Stimulated activated CD8-positive, alpha-beta memory T cell treated with anti-CD3 and anti-CD28 coated beads, Interleukin-4, amount 100 ng/mL, for 48 hours (primary cell): Measurements from ENCODE around the gene COL6A3.
"Not testable (repeated sequence)": the region's sequence is repeated elsewhere in the genome, so short reads cannot be mapped to it uniquely, and the experiment has no call there.

Source experiments
- DNase-seq: peaks from one replicate; pipeline ENCODE4 v3.0.0-alpha.2; 2020

The COL6A3 gene

GRCh38 chr2:237412988-237413776 is 782 bp downstream of the COL6A3 start:
- DNase-seq = no peak

GRCh38 chr2:237412646-237412987 is 1.3 kb downstream of the COL6A3 start:
- DNase-seq = no peak

- no peak for DNase-seq
Observed at GRCh38 chr2:237411683-237412423, 2.1 kb downstream of the COL6A3 start.

GRCh38 chr2:237411092-237411601 is 2.8 kb downstream of the COL6A3 start:
- DNase-seq = no peak

GRCh38 chr2:237409263-237409662 is 4.7 kb downstream of the COL6A3 start:
- not testable (repeated sequence) for DNase-seq

- no peak for DNase-seq
Observed at GRCh38 chr2:237408335-237409000, 5.5 kb downstream of the COL6A3 start.

GRCh38 chr2:237407700-237408099 is 6.3 kb downstream of the COL6A3 start:
- no peak for DNase-seq

GRCh38 chr2:237406371-237406895 is 7.5 kb downstream of the COL6A3 start:
- no peak for DNase-seq

GRCh38 chr2:237405605-237406004 is 8.4 kb downstream of the COL6A3 start:
- no peak for DNase-seq

GRCh38 chr2:237405006-237405559 is 8.9 kb downstream of the COL6A3 start:
- DNase-seq = no peak

- DNase-seq = no peak
Observed at GRCh38 chr2:237404413-237404812, 9.6 kb downstream of the COL6A3 start.

GRCh38 chr2:237403024-237403882 is 10.7 kb downstream of the COL6A3 start:
- DNase-seq = no peak

- DNase-seq = no peak
Observed at GRCh38 chr2:237400199-237400598, 13.8 kb downstream of the COL6A3 start.

- no peak for DNase-seq
Observed at GRCh38 chr2:237397072-237397471, 16.9 kb downstream of the COL6A3 start.

GRCh38 chr2:237393523-237393922 is 20.4 kb downstream of the COL6A3 start:
- DNase-seq = no peak

GRCh38 chr2:237392186-237392585 is 21.8 kb downstream of the COL6A3 start:
- no peak for DNase-seq

GRCh38 chr2:237391140-237391539 is 22.8 kb downstream of the COL6A3 start:
- no peak for DNase-seq

GRCh38 chr2:237390235-237390634 is 23.7 kb downstream of the COL6A3 start:
- DNase-seq = no peak

- no peak for DNase-seq
Observed at GRCh38 chr2:237389831-237390230, 24.1 kb downstream of the COL6A3 start.

- DNase-seq = no peak
Observed at GRCh38 chr2:237388036-237388435, 25.9 kb downstream of the COL6A3 start.

GRCh38 chr2:237384672-237385020 is 29.3 kb downstream of the COL6A3 start:
- no peak for DNase-seq

- no peak for DNase-seq
Observed at GRCh38 chr2:237383991-237384671, 29.8 kb downstream of the COL6A3 start.
